GM19324 (cell line): ENCODE data around the gene C5orf22.
"Not testable (repeated sequence)": the region's sequence is repeated elsewhere in the genome, so short reads cannot be mapped to it uniquely, and the experiment has no call there.

Experiments
- ATAC-seq: cut with Tn5 transposase; IDR thresholded peaks from one replicate; pipeline ENCODE4 v1.9.1; 2021; ENCODE audit warnings: mild to moderate bottlenecking, moderate library complexity; ENCODE audit not compliant: unreplicated experiment, low FRiP score

C5orf22 gene

DNA sequence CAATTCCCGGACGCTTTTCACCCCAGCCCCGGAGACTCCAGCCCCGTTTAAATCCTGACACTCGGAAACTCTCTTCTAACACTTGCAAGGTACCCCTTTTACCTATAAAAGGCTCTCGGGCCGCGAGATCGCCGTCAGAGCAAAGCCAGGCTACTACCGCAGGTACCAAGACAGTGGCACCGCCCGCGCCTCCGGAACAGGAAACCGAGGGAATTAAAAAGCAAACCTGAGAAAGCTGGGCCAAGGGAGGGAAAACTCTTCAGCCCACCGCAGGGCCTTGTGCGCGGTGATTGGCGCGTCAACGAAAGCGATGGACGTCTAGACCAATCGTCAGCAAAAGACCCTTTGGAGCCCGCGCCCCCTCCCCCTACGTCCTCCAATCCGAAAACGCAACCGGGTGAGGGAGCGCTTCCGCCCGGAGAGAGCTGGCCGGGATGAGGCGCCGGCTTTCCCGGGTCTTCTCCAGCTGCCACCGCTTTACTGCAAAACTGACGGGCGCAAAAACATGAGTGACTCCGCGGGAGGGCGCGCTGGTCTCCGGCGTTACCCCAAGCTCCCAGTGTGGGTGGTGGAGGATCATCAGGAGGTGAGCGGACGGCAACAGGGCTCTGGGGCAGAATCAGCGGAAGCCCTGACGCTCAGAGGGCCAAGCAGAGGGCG is at the start of gene C5orf22, which contains the start of gene DROSHA:
TSS of gene C5orf22 (plus strand) at position 414 of the 660 bp plus-strand sequence. CDS start at position 506, 92 bp downstream.
TSS of gene DROSHA (minus strand) at position 206 of the 660 bp plus-strand sequence. CDS start 3,034 bp downstream, outside the sequence.
- peak; percentile 98 for ATAC-seq

DNA sequence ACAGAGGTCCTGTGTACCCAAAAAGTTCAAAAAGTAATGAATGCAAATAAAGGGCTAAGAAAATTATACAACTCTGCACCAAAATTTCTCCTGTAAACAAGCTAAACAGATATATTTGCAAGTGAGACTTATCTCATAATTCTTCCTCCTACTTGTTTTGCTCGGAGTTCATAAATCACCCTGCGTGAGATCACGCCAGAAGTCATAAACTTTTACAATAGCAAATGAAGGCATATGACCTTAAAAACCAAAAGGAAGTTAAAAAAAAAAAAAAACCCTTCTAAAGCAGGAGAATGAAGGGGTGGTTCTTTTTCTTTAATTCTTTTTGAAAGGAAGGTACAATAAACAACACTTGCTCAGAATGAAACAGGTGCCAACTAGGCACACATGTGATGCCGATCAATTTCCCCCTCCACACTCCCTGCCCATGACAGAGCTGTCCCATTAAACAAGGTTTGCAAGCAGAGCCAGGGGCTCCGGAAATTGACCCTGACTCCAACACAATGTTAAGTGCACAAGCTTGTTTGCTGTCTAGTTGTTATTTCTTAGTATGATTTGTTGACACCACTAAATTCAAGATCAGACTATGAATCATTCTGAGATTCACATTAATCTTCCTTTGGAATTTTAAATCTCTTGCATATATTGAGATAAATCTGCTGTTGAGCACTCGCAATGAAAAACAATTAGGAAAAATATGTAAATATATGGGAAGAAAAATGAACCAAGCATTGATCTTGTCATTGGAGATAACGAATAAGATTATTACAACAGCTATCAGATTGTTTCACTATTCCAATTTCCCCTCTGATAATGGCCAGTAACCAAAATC is 46.5 kb upstream of the C5orf22 start:
- no peak for ATAC-seq

DNA sequence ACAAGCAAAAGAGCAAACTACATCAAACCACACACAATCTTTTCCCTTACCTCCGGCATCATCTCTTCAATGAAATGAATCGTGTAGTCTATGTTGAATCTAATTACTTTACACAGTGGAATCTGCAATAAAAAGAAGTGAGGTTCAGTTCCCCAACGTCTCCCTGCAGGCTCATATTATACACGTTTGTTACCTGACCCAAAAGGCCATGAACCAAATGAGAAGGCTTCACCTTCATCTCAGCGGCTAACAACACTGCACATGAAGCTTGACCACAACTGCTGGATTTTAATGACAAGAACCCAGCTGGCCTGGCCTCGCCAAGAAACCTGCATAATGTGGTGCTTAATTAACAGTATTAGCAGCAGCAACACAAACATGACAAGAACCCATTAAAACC is 45.7 kb upstream of the C5orf22 start:
- ATAC-seq = no peak

DNA sequence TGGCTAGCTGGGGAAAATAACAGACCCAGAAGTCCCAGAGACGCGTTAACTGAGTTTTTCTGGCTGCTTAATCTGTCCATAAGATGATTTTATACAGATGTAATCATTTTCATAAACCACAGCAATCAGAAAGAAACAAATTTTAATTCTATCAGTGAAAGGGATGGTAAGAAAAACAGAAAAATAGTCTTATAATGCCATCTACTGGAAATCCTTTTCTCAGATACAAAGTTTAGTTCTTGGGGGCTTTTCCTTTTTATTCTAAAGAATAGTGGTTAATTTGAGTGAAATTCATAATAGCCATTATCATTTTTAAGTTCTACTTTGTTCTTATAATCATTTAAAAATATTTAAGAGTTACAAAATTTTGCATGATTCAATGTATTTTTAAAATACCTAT is 44.6 kb upstream of the C5orf22 start:
- ATAC-seq = no peak

DNA sequence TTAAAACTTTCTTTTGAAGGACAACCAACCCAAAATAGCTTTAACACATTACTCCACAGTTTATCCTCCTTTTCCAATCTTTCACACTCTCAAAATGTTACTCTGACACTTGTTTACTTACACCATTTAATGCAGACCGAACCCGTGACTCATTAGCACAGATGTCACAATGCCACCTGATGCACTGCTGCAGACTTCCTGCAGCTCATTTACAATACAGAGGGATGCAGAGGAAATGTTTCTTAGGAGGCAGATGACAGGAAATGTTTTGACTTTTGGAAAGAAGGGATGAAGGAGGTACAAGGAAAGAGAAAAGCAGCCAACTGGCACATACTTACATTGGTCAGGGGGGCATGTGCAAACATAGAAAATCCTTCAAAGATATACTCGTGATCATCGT is 39.2 kb upstream of the C5orf22 start:
- ATAC-seq = no peak

DNA sequence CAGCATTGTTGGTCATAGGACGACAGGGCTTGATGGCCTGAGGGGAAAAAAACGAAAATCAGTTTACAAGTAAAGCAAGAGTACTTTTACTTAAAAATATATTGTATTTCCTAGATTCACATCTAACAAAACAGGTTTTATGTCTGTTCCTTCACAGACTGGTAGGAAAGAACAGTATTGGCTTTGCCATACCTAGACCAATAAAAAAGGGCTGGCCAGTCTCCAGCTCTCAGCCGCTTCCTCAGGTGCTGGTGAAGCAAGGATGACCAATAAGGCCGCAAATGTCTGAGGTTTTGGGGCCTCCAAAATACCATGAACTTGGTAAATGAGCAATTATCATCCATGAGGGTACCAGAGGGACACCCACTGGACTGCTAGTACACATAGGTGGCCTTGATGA is 36.8 kb upstream of the C5orf22 start:
- no peak for ATAC-seq

DNA sequence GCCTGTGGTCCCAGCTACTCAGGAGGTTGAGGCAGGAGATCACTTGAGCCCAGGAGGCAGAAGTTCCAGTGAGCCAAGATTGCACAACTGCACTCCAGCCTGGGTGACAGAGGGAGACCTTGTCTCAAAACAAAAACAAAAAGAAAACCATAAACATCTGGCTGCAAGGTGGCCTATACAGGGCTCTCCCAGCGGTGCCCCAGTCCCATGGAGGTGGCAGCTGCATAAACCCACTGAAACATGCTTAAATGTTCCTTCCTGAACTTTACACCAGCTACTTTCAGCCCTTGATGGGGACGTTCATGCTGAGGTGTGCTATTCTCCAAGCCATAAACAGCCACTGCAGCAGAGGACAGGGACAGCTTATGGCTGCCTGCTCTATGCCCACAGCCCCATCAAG is 35.8 kb upstream of the C5orf22 start:
- no peak for ATAC-seq

DNA sequence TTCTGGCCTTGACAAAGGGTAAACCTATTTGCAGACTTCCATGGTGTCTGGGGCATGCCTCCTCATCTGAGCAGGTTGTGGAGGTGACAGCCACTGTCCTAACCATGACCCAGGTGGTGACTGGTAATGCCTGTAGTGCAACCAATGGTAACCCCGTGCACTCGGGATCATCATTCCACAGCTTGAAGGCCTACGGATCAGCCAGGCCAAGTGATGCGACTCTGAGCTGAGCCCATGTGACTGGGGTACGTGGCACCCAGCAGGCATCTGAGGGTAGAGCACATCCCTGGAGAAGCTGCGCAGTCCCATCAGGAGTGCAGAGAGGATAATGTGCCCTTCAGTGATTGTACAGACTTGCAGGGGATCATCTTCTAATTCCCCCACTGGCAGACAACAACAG is 35.2 kb upstream of the C5orf22 start:
- no peak for ATAC-seq

DNA sequence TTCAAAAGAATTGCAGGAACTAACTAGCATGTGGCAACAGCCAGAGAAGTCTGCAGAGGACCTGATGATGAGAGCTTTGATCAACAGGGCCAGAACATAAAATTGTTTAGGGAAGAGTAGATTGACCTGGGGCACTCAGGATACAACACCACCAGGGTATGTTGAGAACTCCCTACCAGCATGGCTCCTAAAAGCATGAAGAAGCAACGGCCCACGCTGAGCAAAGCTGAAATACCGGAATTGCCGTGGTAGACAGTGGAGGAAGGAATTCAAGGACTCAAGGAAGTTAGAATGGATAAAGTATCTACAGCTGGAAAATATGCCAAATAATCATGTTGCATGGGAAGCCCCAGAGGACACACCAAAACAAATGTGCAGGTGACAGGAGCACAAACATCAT is 31.8 kb upstream of the C5orf22 start:
- ATAC-seq = no peak

DNA sequence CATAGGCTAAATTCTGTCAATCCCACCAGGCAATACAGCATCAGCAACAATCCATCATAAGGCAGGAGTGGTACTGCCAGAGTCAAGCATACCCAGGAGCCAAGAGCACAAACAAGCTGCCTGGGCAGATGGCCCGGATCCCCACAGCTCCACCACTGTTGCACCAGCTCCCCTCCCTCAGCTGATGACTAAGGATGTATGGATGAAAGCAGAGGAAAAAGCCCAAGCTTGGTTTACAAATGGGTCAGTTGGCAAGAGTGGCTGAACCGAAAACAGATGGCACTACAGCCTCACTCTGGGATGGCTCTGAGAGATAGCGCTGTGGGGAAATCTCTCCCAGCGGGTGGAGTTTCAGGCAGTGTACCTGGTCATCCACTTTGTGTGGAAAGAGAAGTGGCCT is 29.6 kb upstream of the C5orf22 start:
- ATAC-seq = no peak

DNA sequence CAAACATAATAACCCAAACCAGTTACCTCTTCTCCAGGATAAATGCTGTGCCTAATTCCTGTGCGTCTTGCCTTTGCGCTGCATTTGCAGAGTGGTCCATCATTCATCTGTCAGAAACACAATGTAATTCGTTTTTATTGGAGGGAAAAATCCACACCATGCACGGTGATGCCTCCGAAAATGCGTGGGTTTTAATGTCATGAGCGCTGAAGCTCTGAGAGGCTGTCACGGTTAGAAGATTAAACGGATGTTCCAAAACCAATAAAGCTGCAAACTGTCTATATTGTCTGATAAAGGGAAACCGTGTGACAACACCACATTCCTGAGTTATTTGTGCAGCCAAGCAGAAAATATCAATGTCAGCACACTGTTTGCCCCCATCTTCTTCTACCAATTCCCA is 27.6 kb upstream of the C5orf22 start:
- ATAC-seq = no peak

DNA sequence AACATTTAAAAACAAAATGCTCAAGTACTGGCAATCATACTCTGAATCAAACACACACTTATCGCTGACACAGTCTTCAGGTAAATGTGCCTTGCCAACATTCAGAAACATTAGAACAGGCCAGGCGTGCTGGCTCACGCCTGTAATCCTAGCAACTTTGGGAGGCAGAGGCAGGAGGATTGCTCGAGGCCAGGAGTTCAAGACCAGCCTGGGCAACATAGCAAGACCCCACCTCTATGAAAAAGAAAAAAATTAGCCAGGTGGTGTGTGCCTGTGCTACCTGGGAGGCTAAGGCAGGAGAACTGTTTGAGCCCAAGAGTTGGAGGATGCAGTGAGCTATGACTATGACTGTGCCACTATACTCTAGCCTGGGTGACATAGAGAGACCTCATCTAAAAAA is 20.8 kb upstream of the C5orf22 start:
- ATAC-seq = no peak

DNA sequence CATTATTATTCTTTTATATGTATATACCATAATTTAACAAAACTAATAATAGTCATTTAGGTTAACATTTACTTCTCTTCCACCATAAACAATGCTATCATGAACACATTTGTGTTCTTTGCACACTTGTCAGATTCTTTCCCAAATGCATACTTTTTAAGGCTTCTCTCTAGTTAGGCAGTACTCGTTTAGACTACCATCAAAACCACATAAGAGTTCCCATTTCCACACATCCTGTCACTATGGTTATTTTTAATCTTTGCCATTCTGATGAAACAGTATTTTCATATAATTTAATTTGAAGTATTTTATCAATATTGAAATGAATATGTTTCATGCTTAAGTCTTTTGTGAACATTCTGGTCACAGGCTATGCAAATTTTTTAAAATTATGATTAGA is 15.3 kb upstream of the C5orf22 start:
- no peak for ATAC-seq

DNA sequence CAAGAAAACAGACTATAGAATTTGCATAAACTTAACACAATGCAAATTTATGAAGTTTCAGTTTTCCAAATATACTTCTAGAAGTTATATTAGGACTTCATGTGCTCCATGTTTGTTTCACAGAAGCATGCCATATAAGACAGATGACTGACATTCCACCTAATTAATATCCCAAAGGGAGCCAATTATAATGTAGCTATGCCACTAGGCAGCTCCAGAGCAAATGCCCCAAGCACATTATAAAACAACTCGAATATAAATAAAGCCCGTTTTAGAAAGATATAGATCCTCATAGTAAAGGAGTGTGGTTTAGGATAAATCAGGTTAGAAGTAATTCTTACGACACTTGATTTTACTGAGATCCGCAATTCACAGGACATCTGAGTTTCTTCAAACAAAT is 9.1 kb upstream of the C5orf22 start:
- no peak for ATAC-seq

DNA sequence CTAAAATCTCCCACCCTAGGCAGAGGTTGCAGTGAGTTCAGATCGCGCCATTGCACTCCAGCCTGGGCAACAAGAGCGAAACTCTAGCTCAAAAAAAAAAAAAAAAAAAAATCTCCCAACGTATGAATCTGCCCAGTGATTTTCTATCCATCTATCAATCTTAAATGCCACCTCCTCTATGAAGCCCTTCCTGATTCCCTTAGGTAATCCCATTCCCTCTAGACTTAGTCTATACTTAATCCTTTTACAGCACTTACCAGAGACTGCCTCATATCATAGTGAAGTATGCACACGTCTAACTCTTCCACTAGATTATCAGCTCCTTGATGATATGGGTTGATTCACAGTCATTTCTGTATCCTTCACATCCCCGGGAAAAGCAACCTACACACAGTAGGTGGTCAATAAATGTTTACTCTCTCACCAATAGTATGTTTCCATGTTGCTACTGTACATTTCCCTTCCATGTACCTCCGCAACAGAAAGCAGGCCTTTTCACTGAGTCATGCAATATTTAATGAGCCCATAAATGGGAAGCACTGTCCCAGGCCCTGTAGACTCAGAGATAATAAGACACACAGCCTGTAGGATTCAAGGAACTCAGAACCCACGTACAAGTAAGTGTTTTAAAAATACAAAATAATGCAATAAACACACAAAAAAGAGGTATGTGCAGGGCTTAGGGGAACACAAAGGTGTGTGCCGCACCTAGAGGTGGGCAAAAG is 1.4 kb upstream of the C5orf22 start:
- no peak for ATAC-seq

DNA sequence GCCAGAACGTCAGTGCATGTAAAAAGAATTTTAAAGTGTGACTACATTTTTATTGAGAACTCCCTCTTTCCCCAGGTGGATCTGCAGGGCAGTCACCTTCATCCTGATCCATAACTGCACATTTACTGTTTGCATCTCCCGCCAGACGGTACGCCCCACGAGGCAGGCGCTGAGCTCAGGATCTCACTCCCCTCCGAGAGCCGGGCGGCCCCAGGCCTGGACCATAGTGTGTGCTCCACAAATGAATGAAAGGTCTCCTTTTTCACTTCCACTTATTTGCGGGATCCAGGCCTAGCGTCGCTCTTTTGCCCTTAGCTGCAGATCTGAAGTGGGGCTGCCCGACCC is 586 bp upstream of the C5orf22 start:
- peak; percentile 35 for ATAC-seq

DNA sequence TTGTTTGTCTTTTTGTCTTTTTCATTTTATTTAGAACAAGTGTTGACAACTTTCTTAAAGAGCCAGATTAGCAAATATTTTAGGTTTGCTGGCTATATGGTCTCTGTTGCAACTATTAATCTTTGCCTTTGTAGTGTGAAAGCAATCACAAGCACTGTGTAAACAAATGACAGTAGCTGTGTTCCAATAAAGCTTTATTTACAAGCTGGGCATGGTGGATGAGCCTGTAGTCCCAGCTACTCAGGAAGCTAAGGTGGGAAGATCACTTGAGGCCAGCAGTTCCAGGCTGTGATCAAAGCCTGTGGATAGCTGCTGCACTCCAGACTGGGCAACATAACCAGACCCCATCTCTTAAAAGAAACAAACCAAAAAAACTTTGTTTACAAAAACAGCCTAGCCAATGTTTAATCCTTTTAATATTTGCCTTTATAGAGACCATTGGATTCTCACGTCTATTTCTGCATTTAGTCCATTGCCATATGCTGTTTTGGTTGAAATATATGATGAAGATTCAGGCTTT is 2.5 kb downstream of the C5orf22 start:
- ATAC-seq = no peak

DNA sequence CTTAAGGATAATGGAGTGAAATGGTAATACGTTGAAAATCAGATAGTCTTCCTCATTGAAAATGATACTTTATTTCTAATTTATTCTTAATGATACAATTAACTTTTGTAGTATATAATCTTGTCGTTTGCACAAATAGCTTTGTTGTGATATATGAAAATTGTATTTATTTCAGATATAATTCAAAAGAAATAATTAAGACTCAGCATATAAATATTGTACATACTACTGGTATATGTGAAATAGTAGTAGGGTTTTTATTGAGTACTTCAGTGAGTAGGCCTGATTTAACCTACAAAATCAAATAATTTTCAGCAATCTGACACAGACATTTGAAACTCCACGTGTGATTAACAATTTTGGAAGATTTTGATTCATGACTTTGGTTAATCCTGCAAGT is 4.8 kb downstream of the C5orf22 start:
- no peak for ATAC-seq

DNA sequence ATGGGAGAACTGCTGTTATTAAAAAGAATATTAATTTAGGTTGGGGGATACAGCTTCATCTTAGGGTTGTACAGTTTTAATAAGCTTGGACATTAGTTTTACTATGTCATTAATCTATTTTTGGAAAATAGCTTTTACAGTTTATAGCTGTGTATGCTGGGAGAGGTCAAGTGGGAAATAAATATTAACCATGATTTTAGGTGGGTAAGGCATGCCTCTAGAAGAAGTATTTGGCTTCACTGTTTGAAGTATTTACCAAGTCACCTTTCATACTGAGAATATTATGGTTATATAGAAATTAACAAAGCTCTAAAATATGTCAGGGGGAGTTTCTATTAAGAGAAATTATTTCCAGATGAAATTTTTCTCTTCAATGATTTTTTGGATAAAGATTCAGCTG is 5.2 kb downstream of the C5orf22 start:
- no peak for ATAC-seq

DNA sequence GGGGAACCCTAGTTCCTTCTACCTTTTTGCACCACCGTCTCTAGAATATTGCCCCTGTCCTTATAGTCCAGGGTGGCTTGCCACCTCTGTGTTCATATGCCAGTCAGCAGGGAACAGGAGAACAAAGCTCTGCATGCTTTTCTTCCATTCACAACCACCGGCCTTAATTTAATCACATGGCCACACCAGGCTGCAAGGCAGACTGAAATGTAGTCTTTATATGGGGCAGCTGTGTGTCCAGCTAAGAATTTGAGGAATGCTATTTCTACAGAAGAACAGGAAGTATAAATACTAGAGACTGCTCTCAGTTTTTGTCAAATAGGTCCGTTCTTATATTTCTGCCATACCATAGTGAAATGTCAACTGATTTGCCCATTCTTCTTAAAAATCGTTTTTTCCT is 5.8 kb downstream of the C5orf22 start:
- no peak for ATAC-seq

DNA sequence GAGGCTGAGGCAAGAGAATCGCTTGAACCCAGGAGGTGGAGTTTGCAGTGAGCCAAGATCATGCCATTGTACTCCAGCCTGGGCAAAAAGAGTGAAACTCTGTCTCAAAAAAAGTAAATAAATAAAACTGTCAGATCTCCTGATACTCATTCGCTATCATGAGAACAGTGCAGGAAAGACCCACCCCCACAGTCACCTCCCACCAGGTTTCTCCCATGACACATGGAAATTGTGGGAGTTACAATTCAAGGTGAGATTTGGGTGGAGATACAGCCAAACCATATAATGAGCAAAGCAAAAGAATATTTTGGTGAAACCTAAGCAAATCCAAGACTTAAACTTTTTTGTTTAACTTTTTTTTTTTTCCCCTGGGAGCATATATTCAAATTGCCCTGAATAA is 17.0 kb downstream of the C5orf22 start:
- ATAC-seq = not testable (repeated sequence)
